ENCODE results near the gene CD151. TPM values are rescaled to one million over a fixed set of nuclear protein-coding genes. Genes with fewer than 3 reads are reported as not detected.

CD151 gene
- total and polyA plus RNA-seq, 2 experiments from 2014 or later = 62.9 to 109 TPM

DNA sequence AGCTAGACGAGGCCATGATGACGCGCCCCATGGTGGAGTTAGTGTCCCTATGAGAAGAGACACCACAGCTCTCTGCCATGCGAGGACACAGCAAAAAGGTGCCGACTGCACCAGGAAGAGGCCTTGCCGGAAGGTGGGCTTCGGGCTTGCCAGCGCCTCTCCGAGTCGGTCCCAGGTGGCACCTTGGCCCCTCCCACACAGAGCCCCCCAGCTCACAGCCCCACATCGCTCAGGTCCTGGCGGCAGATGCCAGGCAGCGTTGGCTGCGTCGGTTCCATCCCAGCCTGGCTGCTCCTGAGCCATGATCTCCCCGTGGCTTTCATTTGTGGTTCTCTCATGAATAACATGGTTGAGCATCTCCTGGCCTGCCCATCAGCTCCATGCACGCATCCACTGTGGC is 53.8 kb downstream of the CD151 start (continued):
- TF ChIP-seq CREB1 (CRISPR knock-in tag; IDR thresholded peaks at IDR 0.05; ENCODE audit: low read depth) = no peak
- TF ChIP-seq, protein P1, sequence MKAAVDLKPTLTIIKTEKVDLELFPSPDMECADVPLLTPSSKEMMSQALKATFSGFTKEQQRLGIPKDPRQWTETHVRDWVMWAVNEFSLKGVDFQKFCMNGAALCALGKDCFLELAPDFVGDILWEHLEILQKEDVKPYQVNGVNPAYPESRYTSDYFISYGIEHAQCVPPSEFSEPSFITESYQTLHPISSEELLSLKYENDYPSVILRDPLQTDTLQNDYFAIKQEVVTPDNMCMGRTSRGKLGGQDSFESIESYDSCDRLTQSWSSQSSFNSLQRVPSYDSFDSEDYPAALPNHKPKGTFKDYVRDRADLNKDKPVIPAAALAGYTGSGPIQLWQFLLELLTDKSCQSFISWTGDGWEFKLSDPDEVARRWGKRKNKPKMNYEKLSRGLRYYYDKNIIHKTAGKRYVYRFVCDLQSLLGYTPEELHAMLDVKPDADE (IDR thresholded peaks at IDR 0.05) = no peak
- TF ChIP-seq STAT1 (IDR thresholded peaks at IDR 0.05; ENCODE audit: unreplicated experiment) = no peak

DNA sequence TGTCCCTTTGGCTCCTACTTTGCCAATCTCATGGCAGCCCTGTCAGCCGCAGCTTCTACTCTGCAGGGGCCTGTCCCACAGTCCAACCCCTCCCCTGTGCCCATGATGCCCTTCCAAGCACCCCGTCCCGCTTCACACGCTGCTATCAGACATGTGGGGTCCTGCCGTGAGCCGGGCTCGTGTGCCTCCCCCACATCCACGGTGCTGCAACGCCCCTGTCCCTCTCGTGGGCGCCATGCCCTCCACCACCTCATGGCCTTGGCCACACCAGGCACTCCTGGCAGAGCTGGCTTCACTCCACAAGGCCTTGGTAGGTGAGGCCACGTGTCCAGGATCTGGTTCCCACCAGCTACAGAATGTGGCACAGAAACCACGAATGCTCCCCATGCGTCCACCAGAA is 54.8 kb downstream of the CD151 start:
- H2AFZ ChIP-seq = no peak overlapping the region
- no peaks in the 10 kb centered on the region for H3K79me2 ChIP-seq (replicated peaks; ENCODE audit: insufficient read depth)
- H3K27ac Mint-ChIP-seq = no peak overlapping the region
- no peak for ATAC-seq
- peaks cover 19% of the 10 kb centered on the region for H3K27me3 Mint-ChIP-seq (ENCODE audit: insufficient read depth, low read depth, poor library complexity)
- peaks cover 3% of the 10 kb centered on the region; the same call in 2 of the 3 replicates for H3K9me3 Mint-ChIP-seq
- H3F3A ChIP-seq (replicated peaks; ENCODE audit: low read depth) = no peaks in the 10 kb centered on the region
- DNase-seq (ENCODE audit: low spot score) = no peak
- H4K20me1 ChIP-seq (replicated peaks; ENCODE audit: insufficient read depth) = 0 out of 2 replicates have a peak, but pooled peaks cover 3% of the 10 kb centered on the region
- H3K4me1 Mint-ChIP-seq = peaks cover 6% of the 10 kb centered on the region
- peaks cover 20% of the 10 kb centered on the region for H3K36me3 Mint-ChIP-seq (ENCODE audit: low read depth)
- H3K4me2 ChIP-seq = no peak overlapping the region
- H3K36me3 ChIP-seq (ENCODE audit: insufficient read depth) = no peaks in the 10 kb centered on the region
- H3K4me1 ChIP-seq (ENCODE audit: insufficient read depth) = no peaks in the 10 kb centered on the region; the same call in 1 of the 2 replicates
- H3K27ac ChIP-seq (ENCODE audit: low read depth) = no peak overlapping the region
- no peak overlapping the region for H3K4me3 Mint-ChIP-seq
- H3K9me2 ChIP-seq (ENCODE audit: insufficient read depth) = no peaks in the 10 kb centered on the region
- no peak overlapping the region for H3K4me3 ChIP-seq
- no peaks in the 10 kb centered on the region for H3K27me3 ChIP-seq (ENCODE audit: insufficient read depth)
- TF ChIP-seq ZNF331 (CRISPR knock-in tag; IDR thresholded peaks at IDR 0.05; ENCODE audit: low read depth) = no peak
- TF ChIP-seq, protein P1 (IDR thresholded peaks at IDR 0.05) = no peak
- no peak for TF ChIP-seq EZH2phosphoT487 (IDR thresholded peaks at IDR 0.05; ENCODE audit: unreplicated experiment)
- no peak for TF ChIP-seq POLR2AphosphoS5 (IDR thresholded peaks at IDR 0.05; ENCODE audit: low read depth)
- TF ChIP-seq STAT1 (IDR thresholded peaks at IDR 0.05; ENCODE audit: unreplicated experiment) = no peak
- TF ChIP-seq NANOG (IDR thresholded peaks at IDR 0.05; ENCODE audit: borderline replicate concordance) = no peak
- TF ChIP-seq, protein P2, sequence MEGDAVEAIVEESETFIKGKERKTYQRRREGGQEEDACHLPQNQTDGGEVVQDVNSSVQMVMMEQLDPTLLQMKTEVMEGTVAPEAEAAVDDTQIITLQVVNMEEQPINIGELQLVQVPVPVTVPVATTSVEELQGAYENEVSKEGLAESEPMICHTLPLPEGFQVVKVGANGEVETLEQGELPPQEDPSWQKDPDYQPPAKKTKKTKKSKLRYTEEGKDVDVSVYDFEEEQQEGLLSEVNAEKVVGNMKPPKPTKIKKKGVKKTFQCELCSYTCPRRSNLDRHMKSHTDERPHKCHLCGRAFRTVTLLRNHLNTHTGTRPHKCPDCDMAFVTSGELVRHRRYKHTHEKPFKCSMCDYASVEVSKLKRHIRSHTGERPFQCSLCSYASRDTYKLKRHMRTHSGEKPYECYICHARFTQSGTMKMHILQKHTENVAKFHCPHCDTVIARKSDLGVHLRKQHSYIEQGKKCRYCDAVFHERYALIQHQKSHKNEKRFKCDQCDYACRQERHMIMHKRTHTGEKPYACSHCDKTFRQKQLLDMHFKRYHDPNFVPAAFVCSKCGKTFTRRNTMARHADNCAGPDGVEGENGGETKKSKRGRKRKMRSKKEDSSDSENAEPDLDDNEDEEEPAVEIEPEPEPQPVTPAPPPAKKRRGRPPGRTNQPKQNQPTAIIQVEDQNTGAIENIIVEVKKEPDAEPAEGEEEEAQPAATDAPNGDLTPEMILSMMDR (conservative IDR thresholded peaks at IDR 0.05; ENCODE audit: low read depth in 2 of 2) = no peak
- TF ChIP-seq, protein P3, sequence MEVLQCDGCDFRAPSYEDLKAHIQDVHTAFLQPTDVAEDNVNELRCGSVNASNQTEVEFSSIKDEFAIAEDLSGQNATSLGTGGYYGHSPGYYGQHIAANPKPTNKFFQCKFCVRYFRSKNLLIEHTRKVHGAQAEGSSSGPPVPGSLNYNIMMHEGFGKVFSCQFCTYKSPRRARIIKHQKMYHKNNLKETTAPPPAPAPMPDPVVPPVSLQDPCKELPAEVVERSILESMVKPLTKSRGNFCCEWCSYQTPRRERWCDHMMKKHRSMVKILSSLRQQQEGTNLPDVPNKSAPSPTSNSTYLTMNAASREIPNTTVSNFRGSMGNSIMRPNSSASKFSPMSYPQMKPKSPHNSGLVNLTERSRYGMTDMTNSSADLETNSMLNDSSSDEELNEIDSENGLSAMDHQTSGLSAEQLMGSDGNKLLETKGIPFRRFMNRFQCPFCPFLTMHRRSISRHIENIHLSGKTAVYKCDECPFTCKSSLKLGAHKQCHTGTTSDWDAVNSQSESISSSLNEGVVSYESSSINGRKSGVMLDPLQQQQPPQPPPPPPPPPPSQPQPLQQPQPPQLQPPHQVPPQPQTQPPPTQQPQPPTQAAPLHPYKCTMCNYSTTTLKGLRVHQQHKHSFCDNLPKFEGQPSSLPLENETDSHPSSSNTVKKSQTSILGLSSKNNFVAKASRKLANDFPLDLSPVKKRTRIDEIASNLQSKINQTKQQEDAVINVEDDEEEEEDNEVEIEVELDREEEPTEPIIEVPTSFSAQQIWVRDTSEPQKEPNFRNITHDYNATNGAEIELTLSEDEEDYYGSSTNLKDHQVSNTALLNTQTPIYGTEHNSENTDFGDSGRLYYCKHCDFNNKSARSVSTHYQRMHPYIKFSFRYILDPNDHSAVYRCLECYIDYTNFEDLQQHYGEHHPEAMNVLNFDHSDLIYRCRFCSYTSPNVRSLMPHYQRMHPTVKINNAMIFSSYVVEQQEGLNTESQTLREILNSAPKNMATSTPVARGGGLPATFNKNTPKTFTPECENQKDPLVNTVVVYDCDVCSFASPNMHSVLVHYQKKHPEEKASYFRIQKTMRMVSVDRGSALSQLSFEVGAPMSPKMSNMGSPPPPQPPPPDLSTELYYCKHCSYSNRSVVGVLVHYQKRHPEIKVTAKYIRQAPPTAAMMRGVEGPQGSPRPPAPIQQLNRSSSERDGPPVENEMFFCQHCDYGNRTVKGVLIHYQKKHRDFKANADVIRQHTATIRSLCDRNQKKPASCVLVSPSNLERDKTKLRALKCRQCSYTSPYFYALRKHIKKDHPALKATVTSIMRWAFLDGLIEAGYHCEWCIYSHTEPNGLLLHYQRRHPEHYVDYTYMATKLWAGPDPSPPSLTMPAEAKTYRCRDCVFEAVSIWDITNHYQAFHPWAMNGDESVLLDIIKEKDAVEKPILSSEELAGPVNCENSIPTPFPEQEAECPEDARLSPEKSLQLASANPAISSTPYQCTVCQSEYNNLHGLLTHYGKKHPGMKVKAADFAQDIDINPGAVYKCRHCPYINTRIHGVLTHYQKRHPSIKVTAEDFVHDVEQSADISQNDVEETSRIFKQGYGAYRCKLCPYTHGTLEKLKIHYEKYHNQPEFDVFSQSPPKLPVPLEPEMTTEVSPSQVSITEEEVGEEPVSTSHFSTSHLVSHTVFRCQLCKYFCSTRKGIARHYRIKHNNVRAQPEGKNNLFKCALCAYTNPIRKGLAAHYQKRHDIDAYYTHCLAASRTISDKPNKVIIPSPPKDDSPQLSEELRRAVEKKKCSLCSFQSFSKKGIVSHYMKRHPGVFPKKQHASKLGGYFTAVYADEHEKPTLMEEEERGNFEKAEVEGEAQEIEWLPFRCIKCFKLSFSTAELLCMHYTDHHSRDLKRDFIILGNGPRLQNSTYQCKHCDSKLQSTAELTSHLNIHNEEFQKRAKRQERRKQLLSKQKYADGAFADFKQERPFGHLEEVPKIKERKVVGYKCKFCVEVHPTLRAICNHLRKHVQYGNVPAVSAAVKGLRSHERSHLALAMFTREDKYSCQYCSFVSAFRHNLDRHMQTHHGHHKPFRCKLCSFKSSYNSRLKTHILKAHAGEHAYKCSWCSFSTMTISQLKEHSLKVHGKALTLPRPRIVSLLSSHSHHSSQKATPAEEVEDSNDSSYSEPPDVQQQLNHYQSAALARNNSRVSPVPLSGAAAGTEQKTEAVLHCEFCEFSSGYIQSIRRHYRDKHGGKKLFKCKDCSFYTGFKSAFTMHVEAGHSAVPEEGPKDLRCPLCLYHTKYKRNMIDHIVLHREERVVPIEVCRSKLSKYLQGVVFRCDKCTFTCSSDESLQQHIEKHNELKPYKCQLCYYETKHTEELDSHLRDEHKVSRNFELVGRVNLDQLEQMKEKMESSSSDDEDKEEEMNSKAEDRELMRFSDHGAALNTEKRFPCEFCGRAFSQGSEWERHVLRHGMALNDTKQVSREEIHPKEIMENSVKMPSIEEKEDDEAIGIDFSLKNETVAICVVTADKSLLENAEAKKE (CRISPR knock-in tag; IDR thresholded peaks at IDR 0.05) = no peak
- TF ChIP-seq ZNF114 (CRISPR knock-in tag; IDR thresholded peaks at IDR 0.05) = no peak
- no peak for TF ChIP-seq CREB1 (CRISPR knock-in tag; IDR thresholded peaks at IDR 0.05; ENCODE audit: low read depth)
- TF ChIP-seq EZH2 (IDR thresholded peaks at IDR 0.05; ENCODE audit: low read depth, unreplicated experiment) = no peak
- TF ChIP-seq JUNB (IDR thresholded peaks at IDR 0.05; ENCODE audit: unreplicated experiment) = no peak
